Stimulated activated CD8-positive, alpha-beta memory T cell treated with anti-CD3 and anti-CD28 coated beads, Interleukin-7, amount 100 ng/mL, for 1 hour (primary cell): ENCODE results near the gene RBL1.
A peak's percentile ranks its signal among the peaks of the same experiment; 100 is the strongest.
"Not testable (repeated sequence)": the region's sequence is repeated elsewhere in the genome, so short reads cannot be mapped to it uniquely, and the experiment has no call there.

Experiments used
- DNase-seq, 2 donors: peaks; one replicate each; pipeline ENCODE4 v3.0.0-alpha.2; 2020; ENCODE audit warnings: low read depth in 2 of 2

RBL1 gene, protein sequence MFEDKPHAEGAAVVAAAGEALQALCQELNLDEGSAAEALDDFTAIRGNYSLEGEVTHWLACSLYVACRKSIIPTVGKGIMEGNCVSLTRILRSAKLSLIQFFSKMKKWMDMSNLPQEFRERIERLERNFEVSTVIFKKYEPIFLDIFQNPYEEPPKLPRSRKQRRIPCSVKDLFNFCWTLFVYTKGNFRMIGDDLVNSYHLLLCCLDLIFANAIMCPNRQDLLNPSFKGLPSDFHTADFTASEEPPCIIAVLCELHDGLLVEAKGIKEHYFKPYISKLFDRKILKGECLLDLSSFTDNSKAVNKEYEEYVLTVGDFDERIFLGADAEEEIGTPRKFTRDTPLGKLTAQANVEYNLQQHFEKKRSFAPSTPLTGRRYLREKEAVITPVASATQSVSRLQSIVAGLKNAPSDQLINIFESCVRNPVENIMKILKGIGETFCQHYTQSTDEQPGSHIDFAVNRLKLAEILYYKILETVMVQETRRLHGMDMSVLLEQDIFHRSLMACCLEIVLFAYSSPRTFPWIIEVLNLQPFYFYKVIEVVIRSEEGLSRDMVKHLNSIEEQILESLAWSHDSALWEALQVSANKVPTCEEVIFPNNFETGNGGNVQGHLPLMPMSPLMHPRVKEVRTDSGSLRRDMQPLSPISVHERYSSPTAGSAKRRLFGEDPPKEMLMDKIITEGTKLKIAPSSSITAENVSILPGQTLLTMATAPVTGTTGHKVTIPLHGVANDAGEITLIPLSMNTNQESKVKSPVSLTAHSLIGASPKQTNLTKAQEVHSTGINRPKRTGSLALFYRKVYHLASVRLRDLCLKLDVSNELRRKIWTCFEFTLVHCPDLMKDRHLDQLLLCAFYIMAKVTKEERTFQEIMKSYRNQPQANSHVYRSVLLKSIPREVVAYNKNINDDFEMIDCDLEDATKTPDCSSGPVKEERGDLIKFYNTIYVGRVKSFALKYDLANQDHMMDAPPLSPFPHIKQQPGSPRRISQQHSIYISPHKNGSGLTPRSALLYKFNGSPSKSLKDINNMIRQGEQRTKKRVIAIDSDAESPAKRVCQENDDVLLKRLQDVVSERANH

DNA sequence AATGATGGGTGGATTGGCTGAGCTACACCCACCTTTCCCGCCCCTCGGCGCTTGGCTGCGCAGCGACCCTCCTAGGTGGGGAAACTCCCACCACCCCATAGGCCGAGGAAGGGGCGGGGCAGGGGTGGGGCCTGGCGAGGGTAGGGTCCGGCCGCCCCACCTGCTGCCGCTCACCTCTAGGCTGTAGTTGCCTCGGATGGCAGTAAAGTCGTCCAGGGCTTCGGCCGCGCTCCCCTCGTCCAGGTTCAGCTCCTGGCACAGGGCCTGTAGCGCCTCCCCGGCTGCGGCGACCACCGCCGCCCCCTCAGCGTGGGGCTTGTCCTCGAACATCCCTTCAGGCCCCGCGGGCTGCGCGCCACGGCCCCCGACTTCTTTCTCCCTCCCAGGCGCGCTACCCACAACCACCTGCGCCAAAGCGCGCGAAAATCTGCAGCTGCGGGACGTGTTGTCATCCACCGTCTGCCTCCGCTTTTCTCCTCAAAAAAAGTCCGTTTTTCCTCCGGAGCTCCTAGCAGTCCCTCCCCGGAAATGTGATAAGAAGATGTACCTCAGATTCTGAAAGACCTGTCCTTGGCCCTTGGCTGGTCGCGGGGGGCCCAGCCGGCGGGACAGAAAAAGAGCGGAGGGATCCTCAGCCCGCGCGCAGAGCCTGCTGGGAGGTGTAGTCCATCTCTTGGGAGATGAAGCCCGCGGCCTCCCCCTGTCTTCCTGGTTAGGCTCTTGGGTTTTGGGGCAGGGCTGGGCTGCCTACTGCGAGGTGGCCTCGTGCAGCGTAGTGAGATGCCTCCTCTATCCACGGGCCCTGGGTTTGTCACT lies at the start of gene RBL1:
TSS of gene RBL1 (minus strand) at position 399 of the 816 bp plus-strand sequence. CDS start at position 330, 69 bp downstream.
- DNase-seq: peak; percentile 55 to 59

DNA sequence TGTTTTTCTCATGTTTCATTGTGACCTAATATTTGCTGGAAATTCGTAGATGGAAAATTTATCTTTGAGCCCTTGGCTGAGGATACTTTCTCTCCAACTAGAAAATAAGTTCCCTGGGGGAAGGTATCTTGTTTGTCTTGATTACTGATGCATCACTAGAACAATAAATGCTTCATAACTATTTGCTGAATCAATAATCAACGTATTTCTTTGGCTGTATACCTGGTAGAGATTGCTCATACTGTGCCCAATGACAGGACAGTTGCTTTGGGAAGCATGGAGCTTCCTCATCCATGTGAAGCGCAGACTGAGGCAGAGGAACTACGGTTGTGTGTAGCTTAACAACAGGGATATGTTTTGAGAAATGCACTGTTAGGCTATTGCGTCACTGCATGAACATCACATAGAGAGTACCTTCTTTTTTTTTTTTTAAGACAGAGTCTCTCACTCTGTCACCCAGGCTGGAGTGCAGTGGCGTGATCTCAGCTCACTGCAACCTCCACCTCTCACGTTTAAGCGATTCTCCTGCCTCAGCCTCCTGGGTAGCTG lies 49.1 kb upstream of the RBL1 start:
- DNase-seq: no peak

DNA sequence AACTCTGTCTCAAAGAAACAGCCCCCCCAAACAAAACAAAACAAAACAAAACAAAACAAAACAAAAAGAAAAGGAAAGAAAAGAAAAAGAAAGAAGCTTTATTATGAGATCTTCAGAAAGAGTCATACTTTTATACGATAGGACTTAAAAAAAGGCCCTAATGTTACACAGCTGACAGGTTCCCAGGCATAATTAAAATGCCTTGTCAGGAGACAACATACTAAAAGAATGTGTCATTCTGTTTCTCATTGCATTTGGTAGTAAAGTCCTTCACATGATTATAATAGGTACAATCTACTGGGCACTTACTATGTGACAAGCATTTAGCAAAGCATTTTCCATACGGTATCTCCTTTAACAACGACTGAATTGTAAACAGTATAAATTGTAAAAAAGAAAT lies 46.9 kb upstream of the RBL1 start:
- no peak for DNase-seq

DNA sequence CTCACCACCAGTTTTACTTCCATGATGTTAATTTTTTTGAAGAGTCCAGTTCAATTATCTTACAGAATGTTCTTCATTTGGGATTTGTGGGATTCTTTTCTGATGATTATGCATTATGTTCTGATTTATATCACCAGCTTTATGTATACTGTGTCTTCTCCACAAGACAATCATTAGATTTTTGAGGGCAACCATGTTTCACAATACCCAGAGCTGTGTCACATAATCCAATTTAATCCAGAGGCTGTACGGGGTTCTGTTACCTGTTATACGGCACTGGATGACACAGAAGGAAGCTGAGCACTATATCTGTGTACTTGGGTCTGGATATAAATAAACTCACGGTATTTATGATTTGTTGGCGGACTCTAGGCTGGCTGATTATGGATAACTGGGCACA lies 41.8 kb upstream of the RBL1 start:
- DNase-seq: no peak

DNA sequence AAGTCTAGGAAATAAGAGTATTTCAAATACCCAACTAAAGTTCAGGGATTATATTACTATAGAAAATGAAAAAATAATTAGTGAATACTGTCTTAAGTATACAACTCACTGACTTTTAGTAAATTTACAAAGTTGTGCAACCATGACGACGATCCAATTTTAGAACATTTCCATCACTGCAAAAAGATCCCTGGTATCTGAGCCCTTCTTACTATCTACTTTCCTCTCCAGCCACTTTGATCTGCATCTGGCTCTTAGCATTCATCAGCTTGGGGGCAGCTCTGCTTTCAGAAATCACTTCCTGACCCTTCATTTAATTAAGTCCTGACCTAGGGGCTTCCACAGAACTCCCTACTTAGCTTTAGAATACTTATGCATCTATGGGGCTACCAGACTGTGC lies 38.2 kb upstream of the RBL1 start:
- DNase-seq: no peak

DNA sequence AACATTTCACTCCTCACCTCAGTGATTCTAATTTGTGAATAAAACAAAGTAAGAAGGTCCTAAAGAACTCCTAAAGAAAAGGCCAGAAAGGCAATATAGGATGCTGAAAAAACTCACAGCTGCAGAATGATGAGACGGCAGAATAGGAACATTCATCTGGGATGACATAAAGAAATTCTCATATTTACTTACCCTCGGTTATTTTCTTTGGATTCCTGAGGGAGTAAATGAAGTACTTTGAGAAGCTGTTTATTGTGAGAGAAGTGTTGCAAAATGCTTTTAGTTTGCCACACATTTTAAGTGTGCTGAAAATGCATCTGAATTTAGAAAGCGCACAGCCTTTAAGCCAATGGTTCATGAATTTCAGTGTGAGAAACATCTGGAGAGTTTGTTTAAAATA lies 35.7 kb upstream of the RBL1 start:
- DNase-seq: no peak

DNA sequence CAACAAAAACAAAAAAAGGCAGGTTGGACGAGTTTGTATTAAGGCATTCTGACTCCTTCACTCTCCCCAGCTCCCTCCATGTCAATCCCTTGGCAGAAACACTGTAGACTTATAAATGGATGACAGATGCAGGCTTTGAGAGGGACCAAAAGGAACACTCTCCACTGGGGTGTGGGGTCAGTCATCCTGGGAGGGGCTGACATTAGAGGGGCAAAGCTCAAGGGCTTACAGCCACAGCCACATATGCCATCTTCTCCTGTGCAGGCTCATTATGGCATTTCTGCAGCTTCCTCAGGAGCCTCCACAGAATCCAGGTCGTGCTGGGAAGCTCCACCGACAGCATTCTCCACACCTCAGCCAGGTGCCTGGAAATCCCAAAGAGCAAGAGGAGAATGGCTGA lies 33.0 kb upstream of the RBL1 start:
- DNase-seq: no peak

DNA sequence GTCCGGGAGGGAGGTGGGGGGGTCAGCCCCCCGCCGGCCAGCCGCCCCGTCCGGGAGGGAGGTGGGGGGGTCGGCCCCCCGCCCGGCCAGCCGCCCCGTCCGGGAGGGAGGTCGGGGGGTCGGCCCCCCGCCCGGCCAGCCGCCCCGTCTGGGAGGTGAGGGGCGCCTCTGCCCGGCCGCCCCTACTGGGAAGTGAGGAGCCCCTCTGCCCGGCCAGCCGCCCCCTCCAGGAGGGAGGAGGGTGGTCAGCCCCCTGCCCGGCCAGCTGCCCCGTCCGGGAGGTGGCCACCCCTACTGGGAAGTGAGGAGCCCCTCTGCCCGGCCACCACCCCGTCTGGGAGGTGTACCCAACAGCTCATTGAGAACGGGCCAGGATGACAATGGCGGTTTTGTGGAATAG lies 30.5 kb upstream of the RBL1 start:
- not testable (repeated sequence) for DNase-seq

DNA sequence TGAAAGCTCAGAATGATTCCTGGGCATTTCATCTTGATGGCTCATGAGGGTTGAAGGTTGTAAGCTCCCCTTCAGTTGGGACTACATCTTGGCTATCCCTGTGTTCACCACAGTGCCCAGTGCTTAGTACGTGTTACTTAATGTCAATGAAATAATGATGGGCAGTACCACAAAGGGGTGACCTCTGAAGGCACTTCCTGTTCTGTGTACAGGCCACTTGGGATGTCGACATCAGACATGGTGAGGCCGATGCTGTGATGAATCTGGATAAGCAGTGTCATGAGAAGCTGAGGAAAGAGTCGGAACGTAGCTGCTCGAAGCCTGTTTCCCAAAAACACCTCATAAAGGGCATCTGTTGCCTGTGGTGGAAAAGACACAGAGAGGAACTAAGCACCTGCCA lies 27.6 kb upstream of the RBL1 start:
- DNase-seq: no peak

DNA sequence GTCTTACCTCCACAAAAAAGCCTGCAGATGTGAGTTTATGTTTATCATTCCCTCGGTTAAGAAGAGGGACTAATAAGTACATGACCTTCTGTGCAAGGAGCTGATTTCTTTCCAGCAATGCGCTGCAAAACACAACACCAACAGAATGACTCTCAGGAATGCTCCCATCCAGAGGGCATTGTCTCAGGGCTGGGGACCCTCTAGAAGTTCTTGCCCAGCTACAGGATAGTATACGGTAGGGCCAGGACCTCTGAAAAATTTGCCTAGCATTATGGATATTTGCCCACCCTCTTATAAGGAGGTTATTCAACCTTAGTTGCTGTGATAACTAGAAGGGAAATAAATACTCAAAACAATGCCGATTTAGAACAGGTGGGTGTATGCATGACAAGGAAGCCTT lies 24.7 kb upstream of the RBL1 start:
- no peak for DNase-seq

DNA sequence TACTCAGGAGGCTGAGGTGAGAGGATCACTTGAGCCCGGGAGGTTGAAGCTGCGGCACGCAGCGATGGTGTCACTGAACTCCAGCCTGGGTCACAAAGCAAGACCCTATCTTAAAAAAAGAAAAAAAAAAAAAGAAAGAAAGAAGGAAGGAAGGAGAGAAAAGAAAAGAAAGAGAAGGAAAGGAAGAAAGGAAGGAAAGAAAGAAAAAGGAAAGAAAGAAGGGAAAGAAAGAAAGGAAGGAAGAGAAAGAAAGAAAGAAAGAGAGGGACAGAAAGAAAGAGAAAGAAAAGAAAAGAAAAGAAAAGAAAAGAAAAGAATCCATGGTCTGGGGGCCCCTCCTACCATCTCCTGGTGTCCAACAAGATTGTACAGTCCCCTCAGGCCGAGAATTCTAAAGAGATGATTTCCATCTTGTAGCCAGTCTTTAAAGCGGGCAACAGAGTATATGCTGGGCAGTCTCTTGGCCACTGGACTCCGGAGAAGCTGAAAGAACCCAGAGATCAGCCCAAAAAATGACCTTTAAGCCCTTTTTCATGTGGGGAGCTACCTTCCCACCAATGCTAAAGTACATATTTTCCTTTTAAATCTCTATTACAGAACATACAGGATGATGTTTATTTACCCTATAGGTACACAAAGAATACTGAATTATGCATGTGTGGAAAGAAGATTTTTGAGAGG lies 23.7 kb upstream of the RBL1 start:
- DNase-seq: no peak

DNA sequence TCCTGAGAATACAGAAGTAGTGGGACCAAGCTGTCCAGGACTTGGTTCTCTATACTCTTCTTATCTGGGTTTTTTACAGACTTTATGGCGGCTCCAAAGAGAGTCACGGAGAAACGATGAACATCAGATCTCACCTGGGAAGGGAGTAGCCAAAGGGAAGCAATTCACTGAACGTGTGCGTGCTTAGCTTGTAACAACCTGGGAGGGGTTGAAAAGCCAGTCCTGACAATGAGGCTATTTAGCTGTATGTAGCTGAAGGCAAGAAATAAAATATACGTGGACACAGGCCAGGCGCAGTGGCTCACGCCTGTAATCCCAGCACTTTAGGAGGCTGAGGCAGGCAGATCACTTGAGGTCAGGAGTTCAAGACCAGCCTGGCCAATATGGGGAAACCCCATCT lies 18.2 kb upstream of the RBL1 start:
- no peak for DNase-seq

DNA sequence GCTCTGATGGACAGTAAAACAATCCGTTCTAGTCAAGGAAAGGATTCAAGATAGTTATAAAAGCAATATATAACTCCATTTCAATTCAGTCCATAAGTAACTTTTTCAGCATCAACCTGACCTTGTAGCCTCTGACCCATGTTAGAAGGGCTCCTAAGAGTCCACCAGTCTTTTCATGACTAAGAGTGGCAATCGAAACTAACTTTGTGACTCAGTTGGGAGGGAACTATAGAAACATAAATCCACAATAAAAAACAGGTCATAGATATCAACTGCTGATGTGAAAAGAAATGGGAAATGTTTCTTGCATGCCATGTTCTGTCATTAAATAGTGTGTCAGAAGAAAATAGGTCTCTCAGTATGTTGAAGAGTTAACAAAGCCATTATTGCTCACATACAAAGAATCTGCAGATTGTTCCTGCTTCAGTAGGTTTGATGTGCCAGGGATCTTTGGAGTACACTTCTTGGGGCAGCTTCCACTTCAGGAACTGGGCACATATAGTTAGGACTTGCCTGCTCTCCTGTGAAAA lies 16.2 kb upstream of the RBL1 start:
- no peak for DNase-seq

DNA sequence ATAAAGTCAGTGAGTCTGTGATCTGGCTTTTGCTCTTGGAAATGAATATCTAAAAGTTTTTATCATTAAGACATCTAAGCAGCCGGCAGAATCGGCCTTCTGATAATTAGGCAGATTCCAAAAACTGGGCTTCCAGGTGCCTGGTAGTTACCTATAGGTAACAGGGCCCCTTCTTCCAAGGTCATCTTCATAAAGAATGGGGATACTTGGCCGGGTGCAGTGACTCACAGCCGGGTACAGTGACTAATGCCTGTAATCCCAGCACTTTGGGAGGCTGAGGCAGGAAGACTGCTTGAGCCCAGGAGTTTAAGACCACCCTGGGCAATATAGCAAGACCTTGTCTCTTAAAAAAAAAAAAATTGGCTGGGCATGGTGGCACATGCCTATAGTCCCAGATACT lies 12.9 kb upstream of the RBL1 start:
- DNase-seq: no peak

DNA sequence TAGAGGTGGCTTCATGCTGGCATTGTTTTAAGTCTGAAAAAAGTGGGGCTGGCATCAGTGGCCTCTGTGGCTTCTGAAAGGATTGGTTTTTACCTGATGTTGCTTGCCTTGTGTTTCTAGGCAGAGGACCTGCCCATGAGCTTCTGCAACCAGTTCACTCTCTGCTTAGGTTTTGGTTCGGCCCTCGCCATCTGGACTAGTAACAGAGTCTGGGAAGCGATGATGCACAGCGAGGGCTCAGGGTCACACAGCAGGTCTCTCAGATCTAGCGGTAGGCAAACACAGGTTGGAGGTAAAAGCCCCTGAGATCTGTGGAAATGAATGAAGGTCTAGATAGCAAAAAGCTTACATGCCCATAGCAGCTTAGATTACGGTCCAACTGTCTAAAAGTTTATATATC lies 6.8 kb upstream of the RBL1 start:
- DNase-seq: no peak

DNA sequence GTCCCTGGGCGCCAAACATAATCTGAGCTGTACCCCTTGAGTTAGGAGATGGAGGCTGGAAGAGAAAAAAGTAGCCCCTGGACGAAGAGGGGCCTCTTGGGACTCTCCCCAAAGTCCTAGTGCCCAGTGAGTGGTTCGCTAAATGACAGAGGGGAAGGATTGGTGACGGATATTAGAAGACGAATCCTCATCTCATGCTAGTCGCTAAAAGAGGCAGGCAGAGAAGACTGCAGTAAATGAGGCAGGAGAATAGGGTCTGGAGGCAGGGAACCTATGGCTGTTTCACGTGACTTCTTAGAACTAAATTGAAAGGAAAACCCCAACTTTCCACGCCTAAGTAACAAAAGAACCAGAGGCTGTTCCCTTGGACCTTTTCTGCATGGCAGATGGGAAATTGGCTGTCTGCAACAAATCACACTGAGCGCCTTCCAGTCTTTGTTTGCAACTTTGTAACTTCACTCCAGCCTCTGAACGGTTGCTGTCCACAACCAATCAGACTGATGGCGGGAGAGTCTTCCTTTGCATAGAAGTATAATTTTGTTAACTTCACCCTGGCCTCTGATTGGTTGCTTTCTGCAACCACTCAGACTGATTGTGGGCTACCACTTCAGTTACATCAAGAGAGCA lies 731 bp upstream of the RBL1 start:
- DNase-seq: no peak

DNA sequence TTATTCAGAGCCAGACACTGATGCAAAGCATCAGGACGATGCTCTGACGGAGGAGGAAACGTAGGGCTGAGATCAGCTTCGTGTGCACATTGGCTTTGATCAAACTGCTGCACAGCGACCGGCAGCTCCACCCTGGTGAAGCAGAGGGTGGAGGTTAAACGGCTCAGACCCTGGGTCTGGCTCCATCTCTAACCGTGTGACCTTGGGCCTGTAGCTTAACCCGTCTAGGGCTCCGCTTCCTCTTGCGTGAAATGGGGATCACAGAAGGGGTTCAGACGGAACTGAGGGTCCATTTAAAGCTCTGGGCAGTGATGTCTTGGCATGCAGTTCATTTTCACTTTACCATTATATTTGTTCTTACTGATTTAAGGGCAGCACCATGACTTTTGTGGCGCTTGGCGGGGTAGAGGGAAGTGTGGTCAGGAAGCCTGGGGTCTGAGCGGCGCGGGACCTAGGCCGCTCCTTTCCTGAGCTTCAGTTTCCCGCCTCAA lies 644 bp downstream of the RBL1 start:
- no peak for DNase-seq

DNA sequence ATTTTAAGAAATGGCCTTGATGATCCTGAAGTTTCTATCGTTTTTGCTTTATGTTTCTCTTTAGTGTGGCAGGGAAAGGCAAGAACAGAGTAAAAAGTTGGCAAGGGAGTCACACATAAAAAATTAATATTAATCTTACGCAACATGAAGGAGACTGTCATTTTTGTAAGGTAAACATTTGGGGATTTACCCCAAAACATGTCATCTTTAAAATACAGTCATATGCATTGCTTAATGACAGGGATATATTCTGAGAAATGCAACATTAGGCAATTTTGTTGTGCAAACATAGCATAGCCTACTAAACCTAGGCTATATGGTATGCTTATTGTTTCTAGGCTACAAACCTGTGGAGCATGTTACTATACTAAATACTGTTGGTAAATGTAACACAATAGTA lies 5.4 kb downstream of the RBL1 start:
- no peak for DNase-seq

DNA sequence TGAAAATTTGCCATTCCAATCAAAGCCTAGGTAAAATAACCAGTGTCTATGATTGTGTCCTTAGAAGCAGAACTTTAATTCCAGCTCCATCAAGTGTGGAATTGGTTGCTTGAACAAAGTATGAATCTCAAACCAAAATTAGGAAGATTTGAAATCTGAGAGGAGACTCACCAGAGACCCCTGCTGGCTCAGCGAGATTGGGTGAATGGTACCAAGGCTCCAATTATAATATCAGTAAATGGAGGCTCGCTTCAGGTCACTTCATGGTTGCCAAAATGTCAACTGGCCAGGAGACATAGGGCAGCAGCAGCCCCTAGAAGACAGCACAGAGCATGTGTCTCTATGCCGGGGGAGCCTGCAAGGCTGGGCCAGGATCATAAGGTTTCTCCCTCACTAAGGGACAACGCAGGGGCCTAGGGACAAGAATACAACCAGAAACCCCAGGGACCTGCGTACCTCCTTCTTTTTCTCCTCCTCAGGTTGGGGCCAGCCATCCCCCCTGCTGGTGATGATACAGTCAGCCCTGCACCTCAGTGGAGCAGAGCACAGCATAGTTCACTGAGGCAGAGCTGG lies 14.0 kb downstream of the RBL1 start:
- peak in 1 of 2 donors; percentile 34 for DNase-seq

DNA sequence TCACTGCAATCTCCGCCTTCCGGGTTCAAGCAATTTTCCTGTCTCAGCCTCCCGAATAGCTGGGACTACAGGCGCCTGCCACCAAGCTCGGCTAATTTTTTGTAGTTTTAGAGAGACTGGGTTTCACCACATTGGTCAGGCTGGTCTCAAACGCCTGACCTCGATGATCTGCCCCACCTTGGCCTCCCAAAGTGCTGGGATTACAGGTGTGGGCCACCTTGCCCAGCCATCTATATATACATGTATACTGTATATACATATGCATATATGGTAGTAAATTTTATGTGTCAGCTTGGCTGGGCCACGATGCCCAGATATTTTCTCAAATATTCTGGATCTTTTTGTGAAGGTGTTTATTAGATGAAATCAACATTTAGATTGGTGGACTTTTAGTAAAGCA lies 18.8 kb downstream of the RBL1 start:
- no peak for DNase-seq
